Fibroblast of upper back skin (primary cell): ENCODE measurements around the gene RBM39.
"Not testable (repeated sequence)": the region's sequence is repeated elsewhere in the genome, so short reads cannot be mapped to it uniquely, and the experiment has no call there.

Experiments
- DNase-seq: peaks from one replicate; pipeline ENCODE4 v3.0.0-alpha.2; 2013

Gene RBM39

GRCh38 chr20:35724321-35725230 is 17.5 kb downstream of the RBM39 start:
- DNase-seq = no peak

GRCh38 chr20:35723652-35724320 is 18.3 kb downstream of the RBM39 start:
- DNase-seq = not testable (repeated sequence)

GRCh38 chr20:35723275-35723639 is 18.8 kb downstream of the RBM39 start:
- DNase-seq = not testable (repeated sequence)

GRCh38 chr20:35721621-35722020 is 20.4 kb downstream of the RBM39 start:
- no peak for DNase-seq

- no peak for DNase-seq
These were observed 20.8 kb downstream of the RBM39 start for GRCh38 chr20:35721219-35721618.

- no peak for DNase-seq
These were observed 21.6 kb downstream of the RBM39 start for GRCh38 chr20:35720165-35721123.

- no peak for DNase-seq
These were observed 22.3 kb downstream of the RBM39 start for GRCh38 chr20:35719717-35720116.

GRCh38 chr20:35718972-35719635 is 23.0 kb downstream of the RBM39 start:
- DNase-seq = peak; percentile 33

- DNase-seq = not testable (repeated sequence)
These were observed 23.7 kb downstream of the RBM39 start for GRCh38 chr20:35718321-35718720.

- DNase-seq = no peak
These were observed 25.7 kb downstream of the RBM39 start for GRCh38 chr20:35716330-35716729.

- DNase-seq = no peak
These were observed 26.4 kb downstream of the RBM39 start for GRCh38 chr20:35715652-35716051.

- DNase-seq = no peak
These were observed 27.9 kb downstream of the RBM39 start for GRCh38 chr20:35714127-35714526.

- not testable (repeated sequence) for DNase-seq
These were observed 28.9 kb downstream of the RBM39 start for GRCh38 chr20:35713120-35713519.

- DNase-seq = no peak
These were observed 30.4 kb downstream of the RBM39 start for GRCh38 chr20:35711588-35712209.

- no peak for DNase-seq
These were observed 31.0 kb downstream of the RBM39 start for GRCh38 chr20:35710884-35711587.

- DNase-seq = no peak
These were observed 32.0 kb downstream of the RBM39 start for GRCh38 chr20:35710039-35710438.

- no peak for DNase-seq
These were observed 32.8 kb downstream of the RBM39 start for GRCh38 chr20:35709259-35709658.

GRCh38 chr20:35708502-35708901 is 33.6 kb downstream of the RBM39 start:
- DNase-seq = no peak

GRCh38 chr20:35706591-35707529 is 35.2 kb downstream of the RBM39 start:
- DNase-seq = not testable (repeated sequence)

- DNase-seq = not testable (repeated sequence)
These were observed 36.2 kb downstream of the RBM39 start for GRCh38 chr20:35705894-35706293.
